SJSA1 (cell line): ENCODE measurements around the gene CNGB1. TPM values are rescaled to one million over a fixed set of nuclear protein-coding genes. Genes with fewer than 3 reads are reported as not detected.
A peak's percentile ranks its signal among the peaks of the same experiment; 100 is the strongest.
"Not testable (repeated sequence)": the region's sequence is repeated elsewhere in the genome, so short reads cannot be mapped to it uniquely, and the experiment has no call there.

Experiments used
- DNase-seq, 2 experiments: peaks; one replicate each; pipeline ENCODE4 v3.0.0-alpha.2; 2015 to 2020; ENCODE audit warnings: low spot score in 2 of 2, low read depth in 1 of 2
- H3K27ac ChIP-seq: fragments of 250-450 bp; sonication (Bioruptor Pico); 2 replicates; pipeline ENCODE4 v1.5.1; 2020; ENCODE audit warnings: mild to moderate bottlenecking, moderate library complexity
- H3K27me3 ChIP-seq: fragments of 250-450 bp; sonication (Bioruptor Pico); replicated peaks from 2 replicates; pipeline ENCODE4 v1.5.1; 2020; ENCODE audit warnings: mild to moderate bottlenecking, moderate library complexity
- H3K36me3 ChIP-seq: fragments of 250-450 bp; sonication (Bioruptor Pico); 2 replicates; pipeline ENCODE4 v1.5.1; 2020; ENCODE audit warnings: mild to moderate bottlenecking
- H3K4me1 ChIP-seq: fragments of 250-450 bp; sonication (Bioruptor Pico); replicated peaks from 2 replicates; pipeline ENCODE4 v1.6.1; 2021; ENCODE audit warnings: mild to moderate bottlenecking
- H3K4me3 ChIP-seq: fragments of 250-450 bp; sonication (Bioruptor Pico); 2 replicates; pipeline ENCODE4 v1.5.1; 2020; ENCODE audit warnings: mild to moderate bottlenecking
- H3K9me3 ChIP-seq: fragments of 250-450 bp; sonication (Bioruptor Pico); replicated peaks from 2 replicates; pipeline ENCODE4 v1.5.1; 2020; ENCODE audit warnings: mild to moderate bottlenecking
- total RNA-seq: library from RNA; depleted of rRNA; stranded (reverse); fragments of >200 nt; shearing (Covaris generic); gene quantifications from 2 replicates; pipeline ENCODE4 v1.2.3, GENCODE V29; 2014

Gene CNGB1
- total RNA-seq, 1 experiment from 2014 or later: 0.13 TPM

DNA sequence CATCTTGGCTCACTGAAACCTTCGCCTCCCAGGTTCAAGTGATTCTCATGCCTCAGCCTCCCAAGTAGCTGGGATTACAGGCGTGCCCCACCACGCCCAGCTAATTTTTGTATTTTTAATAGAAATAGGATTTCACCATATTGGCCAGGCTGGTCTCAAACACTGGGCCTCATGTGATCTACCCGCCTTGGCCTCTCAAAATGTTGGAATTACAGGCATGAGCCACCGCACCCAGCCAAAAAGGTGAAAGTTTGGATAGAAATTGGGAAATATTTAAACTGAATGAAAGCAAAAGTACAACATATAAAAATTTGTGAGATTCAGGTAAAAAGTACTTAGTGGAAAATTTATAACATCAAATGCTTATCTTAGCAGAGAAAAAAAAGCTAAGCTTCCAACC, 115.7 kb downstream of the CNGB1 start:
- no peak for DNase-seq
- Histone ChIP-seq H3K27me3 (no peaks in the 10 kb centered on the region), H3K4me1 (peaks cover 6% of the 10 kb centered on the region; the same call in 1 of the 2 replicates)

DNA sequence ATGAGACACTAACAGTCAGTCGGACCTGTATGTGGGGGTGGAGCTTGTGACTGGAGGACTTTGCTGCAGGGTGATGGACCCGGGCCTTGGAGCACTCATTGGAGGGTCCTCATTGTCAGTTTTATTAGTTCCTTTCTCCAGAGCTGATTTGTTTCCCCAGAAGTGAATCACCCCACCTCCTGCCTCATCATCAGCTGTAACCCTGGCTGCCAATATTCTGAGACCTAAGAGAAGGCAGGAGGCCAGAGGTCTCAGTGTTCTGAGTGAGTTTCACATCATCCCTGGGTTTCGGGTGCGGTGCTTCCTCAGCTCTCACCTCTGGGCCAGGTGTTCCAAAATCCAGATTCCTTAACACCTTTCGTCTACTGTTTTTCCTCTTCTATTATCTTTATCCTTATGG, 118.7 kb downstream of the CNGB1 start:
- Histone ChIP-seq H3K27ac (no peak overlapping the region), H3K4me3 (no peak overlapping the region), H3K9me3 (no peaks in the 10 kb centered on the region), H3K36me3 (no peaks in the 10 kb centered on the region), H3K27me3 (no peaks in the 10 kb centered on the region), H3K4me1 (no peaks in the 10 kb centered on the region)
- no peak for DNase-seq

More for the DNA sequence above, 115.7 kb downstream of the CNGB1 start:
- Histone ChIP-seq H3K27ac (no peak overlapping the region), H3K4me3 (no peak overlapping the region), H3K36me3 (no peaks in the 10 kb centered on the region), H3K9me3 (no peaks in the 10 kb centered on the region)

DNA sequence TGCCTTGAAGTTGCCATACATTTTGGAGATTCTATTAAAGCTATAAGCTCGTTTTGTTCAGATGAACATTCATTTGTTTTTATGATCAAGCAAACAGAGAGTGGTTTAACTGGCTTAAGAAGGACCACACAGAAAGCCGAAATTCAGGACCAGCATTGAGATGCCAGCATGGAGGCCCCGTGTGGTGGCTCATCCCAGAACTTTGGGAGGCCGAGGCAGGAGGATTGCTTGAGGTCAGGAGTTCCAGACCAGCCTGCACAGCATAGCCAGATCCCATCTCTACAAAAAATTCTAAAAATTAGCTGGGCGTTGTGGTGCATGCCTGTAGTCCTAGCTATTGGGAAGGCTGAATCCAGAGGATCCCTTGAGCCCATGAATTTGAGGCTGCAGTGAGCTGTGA, 122.7 kb downstream of the CNGB1 start:
- H3K9me3 ChIP-seq: no peaks in the 10 kb centered on the region
- no peak for DNase-seq
- H3K27ac ChIP-seq: no peak overlapping the region
- no peaks in the 10 kb centered on the region for H3K36me3 ChIP-seq
- no peak overlapping the region for H3K4me3 ChIP-seq
- no peaks in the 10 kb centered on the region for H3K4me1 ChIP-seq
- no peaks in the 10 kb centered on the region for H3K27me3 ChIP-seq

DNA sequence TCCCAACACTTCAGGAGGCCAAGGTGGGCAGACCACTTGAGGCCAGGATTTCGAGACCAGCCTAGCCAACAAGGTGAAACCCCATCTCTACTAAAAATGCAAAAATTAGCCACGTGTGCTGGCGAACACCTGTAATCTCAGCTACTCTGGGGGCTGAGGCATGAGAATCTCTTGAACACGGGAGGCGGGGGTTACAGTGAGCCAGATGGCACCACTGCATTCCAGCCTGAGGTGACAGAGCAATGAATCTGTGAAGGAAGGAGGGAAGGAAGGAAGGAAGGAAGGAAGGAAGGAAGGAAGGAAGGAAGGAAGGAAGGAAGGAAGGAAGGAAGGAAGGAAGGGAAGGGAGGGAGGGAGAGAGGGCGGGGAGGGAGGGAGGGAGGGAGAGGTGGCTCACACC, 124.0 kb downstream of the CNGB1 start:
- not testable (repeated sequence) for H3K4me3 ChIP-seq, H3K4me1 ChIP-seq, H3K36me3 ChIP-seq, DNase-seq, H3K27ac ChIP-seq, H3K27me3 ChIP-seq, H3K9me3 ChIP-seq

DNA sequence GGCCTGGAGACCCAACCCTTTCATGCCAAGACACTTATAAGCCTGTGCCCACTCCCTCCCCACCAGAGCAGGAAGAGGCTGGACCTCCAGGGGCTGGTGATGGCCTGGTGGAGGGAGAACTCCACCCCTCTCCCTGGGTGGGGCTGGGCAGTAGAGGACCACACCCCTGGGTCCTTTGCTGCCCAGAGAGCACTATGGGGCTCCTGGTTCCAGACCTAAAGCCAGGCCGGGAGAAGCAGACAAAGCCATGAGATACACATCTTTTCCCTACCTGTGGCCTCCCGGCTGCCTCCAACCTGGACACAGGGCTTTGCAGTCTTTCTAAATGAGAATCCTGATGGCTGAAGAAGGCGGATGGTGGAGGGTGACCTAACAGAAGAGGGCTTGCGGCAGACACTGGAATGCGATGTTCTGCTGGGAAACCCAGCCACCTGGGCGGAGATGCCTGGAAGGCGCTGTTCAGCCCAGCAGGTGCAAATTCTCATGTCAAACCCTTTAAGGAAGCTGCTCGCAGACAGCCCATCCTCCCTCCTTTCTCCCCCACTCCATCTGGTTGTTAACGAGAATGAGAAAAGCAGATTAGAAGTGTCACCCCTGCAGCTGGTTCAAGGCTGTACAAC, 124.7 kb downstream of the CNGB1 start:
- 0 out of 2 replicates have a peak, but pooled peaks cover 6% of the 10 kb centered on the region for H3K4me1 ChIP-seq
- no peaks in the 10 kb centered on the region for H3K9me3 ChIP-seq
- no peaks in the 10 kb centered on the region for H3K27me3 ChIP-seq
- H3K36me3 ChIP-seq: no peaks in the 10 kb centered on the region
- no peak for DNase-seq
- H3K4me3 ChIP-seq: no peak overlapping the region
- H3K27ac ChIP-seq: no peak overlapping the region

DNA sequence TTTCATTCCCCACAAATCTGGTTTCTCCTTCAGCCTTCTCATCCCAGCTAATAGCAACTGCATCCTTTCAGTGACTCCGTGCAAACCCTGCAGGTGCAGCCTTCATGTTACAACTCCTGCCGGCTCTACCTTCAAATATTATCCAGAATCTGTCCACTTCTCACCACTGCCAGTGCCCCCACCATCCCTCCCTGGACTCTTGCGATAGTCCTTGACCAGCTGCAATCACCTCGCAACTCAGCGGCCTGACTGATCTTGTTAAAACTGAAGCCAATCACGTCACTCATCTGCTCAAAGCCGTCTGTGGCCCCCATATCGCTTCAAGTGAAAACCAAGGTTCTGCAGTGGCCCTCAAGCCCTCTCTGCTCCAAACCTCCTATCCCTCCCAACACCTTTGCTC, 125.8 kb downstream of the CNGB1 start:
- Histone ChIP-seq H3K36me3 (no peaks in the 10 kb centered on the region), H3K27ac (no peak overlapping the region), H3K4me3 (no peak overlapping the region), H3K27me3 (no peaks in the 10 kb centered on the region), H3K9me3 (no peaks in the 10 kb centered on the region), H3K4me1 (0 out of 2 replicates have a peak, but pooled peaks cover 6% of the 10 kb centered on the region)
- DNase-seq: no peak

DNA sequence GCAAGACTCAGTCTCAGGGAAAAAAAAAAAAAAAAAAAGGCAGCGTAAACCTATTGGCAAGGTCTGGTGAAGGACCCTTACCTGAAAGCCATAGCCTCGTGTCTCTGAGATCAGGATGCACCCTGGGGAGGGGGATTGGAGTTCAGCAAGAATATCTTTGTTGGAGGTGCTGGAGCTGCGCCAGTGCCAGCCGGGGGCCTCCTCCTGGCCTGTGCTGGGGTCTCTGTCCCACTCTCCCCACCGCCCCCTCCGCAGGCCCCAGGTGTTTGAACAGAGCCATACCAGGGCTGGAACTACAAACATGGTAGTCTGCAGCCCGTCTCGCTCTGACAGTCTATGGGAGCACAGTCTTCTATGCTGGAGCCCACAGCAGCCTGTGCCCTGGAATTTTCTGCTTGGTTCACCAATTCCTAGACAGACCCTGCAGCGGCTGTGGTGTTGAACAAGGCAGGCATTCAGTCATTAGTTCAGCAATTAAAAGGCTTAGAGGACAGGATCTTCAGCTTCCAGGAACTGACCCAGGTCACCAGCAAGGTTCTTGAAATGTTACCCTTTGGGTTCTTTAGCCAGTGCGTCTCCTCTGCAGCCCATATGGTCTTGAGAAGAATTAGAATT, 126.4 kb downstream of the CNGB1 start:
- Histone ChIP-seq H3K4me1 (0 out of 2 replicates have a peak, but pooled peaks cover 6% of the 10 kb centered on the region), H3K27ac (no peak overlapping the region), H3K27me3 (no peaks in the 10 kb centered on the region), H3K36me3 (no peaks in the 10 kb centered on the region), H3K4me3 (no peak overlapping the region), H3K9me3 (no peaks in the 10 kb centered on the region)
- DNase-seq: no peak

DNA sequence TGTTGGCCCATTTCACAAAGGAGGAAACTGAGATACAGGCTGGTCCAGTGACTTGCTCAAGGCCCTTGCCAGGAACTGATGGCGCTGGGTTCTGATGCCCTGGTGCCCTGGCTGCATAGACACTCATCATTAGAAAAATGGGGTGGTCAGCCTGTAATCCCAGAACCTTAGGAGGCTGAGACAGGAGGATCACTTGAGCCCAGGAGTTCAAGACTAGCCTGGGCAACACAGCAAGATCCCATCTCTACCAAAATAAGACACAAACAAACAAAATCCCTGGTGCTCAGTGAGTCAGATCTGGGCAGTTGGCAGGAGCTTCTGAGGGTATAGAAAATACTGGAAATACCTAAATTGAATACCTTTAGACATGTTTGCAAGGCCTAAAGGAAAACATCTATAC, 127.5 kb downstream of the CNGB1 start:
- Histone ChIP-seq H3K4me3 (no peak overlapping the region), H3K27ac (no peak overlapping the region), H3K27me3 (no peaks in the 10 kb centered on the region), H3K4me1 (0 out of 2 replicates have a peak, but pooled peaks cover 6% of the 10 kb centered on the region), H3K36me3 (no peaks in the 10 kb centered on the region), H3K9me3 (no peaks in the 10 kb centered on the region)
- DNase-seq: no peak

DNA sequence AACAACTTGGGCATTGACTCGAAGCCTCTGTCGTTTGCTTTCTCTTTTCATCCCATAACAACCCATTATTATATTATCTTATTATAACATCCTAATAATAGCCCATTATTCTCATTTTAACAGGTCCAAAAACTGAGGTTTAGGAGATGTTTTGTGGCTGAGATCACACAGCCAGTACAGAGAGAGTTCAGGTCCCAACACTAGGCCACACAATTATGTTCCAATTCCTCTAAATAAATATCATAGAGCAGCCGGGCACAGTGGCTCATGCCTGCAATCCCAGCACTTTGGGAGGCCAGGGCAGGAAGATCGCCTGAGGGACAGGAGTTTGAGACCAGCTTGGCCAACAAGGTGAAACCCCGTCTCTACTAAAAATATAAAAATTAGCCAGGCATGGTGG, 128.3 kb downstream of the CNGB1 start:
- DNase-seq: no peak
- Histone ChIP-seq H3K27me3 (no peaks in the 10 kb centered on the region), H3K4me1 (0 out of 2 replicates have a peak, but pooled peaks cover 6% of the 10 kb centered on the region), H3K9me3 (no peaks in the 10 kb centered on the region), H3K27ac (no peak overlapping the region), H3K4me3 (no peak overlapping the region), H3K36me3 (no peaks in the 10 kb centered on the region)

DNA sequence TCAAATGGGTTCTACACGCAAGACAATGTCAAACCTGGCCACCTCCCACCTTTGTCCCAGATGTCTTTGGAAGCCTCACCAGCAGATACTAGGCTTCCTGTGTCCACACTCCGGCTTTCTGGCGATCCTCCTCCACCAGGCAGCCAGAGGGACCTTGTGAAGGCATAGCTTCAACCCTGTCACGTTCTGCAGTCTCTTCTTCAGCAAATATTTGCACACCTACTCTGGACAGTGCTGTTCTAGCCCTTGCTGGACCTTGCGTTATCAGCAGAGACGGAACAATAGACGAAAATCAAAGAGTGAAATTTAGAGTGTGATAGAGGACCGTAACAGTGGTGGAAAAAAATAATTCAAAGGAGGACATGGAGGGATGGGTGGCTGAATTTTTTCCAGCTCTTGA, 130.1 kb downstream of the CNGB1 start:
- H3K27ac ChIP-seq: no peak overlapping the region
- H3K9me3 ChIP-seq: no peaks in the 10 kb centered on the region
- H3K36me3 ChIP-seq: no peaks in the 10 kb centered on the region
- no peak for DNase-seq
- H3K4me3 ChIP-seq: no peak overlapping the region
- H3K27me3 ChIP-seq: no peaks in the 10 kb centered on the region
- H3K4me1 ChIP-seq: peaks cover 7% of the 10 kb centered on the region

DNA sequence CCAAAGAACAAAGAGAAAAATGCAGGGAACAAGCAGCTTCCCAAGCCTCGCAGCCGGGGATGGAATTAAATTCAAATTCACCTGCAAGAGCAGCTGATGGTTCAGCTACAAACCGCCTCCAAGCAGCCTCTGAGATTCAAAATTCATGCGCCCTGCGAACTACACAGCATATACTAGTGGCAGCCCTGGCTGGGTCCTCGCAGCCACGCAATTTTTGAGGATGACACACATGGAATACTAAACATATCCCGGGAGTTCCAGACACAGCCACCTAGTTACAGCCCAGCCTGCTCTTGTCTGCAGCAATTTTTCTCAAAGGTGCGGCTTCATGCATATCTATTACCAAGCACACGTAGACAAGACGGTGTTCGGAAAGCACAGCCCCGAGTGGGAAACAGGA, 132.8 kb downstream of the CNGB1 start:
- Histone ChIP-seq H3K9me3 (no peaks in the 10 kb centered on the region), H3K4me3 (no peak overlapping the region), H3K27ac (no peak overlapping the region), H3K27me3 (no peaks in the 10 kb centered on the region), H3K4me1 (peaks cover 20% of the 10 kb centered on the region), H3K36me3 (no peaks in the 10 kb centered on the region)
- no peak for DNase-seq

DNA sequence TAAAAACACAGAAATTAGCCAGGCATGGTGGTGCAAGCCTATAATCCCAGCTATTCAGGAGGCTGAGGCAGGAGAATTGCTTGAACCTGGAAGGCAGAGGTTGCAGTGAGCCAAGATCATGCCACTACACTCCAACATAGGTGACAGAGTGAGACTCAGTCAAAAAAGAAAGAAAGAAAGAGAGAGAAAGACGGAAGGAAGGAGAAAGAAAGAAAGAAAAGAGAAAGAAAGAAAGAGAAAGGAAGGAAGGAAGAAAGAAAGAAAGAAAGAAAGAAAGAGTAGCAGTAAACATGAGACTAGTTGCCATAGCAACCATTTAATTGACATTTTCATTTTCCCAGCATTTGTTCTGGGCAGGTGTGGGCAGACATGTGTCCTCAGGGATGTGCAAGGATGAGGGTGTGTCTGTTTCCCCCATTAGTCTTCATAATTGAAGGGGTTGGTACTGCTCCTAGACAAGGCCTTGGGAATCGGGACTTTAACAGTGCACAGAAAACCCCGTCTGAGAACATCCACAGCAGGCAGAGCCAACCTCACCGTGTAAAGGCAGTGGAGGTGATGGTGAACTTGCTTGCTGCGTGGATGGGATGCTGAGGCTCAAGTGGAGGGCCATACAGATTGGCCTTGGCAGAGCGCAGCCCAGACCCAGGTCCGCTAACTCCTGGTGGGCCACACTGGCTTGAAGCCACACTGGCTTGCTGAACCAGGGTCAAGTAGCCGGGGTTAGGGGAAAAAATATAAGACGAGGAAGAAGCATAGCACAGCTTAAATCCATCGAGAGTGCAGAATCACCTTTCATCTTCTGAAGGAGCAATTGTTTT, 133.4 kb downstream of the CNGB1 start:
- H3K4me1 ChIP-seq: peaks cover 17% of the 10 kb centered on the region
- H3K9me3 ChIP-seq: no peaks in the 10 kb centered on the region
- DNase-seq: no peak
- no peak overlapping the region for H3K27ac ChIP-seq
- no peaks in the 10 kb centered on the region for H3K27me3 ChIP-seq
- no peaks in the 10 kb centered on the region for H3K36me3 ChIP-seq
- H3K4me3 ChIP-seq: no peak overlapping the region

DNA sequence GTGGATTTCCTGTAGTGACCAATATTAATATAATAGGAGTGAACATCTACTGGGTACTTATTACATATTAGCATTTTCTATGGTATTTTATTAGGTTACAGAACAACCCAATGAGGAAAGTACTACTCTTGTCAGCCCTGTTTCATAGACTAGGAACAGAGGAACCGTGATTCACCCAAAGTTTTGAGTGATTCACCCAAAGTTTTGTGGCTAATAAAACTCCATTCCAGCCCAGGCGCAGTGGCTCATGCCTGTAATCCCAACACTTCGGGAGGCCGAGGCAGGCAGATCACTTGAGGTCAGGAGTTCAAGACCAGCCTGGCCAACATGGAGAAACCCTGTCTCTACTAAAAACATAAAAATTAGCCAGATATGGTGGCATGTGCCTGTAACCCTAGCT, 135.5 kb downstream of the CNGB1 start:
- not testable (repeated sequence) for H3K36me3 ChIP-seq, H3K27me3 ChIP-seq, H3K4me3 ChIP-seq, H3K9me3 ChIP-seq
- DNase-seq: peak; percentile 24 to 60
- Histone ChIP-seq H3K4me1 (peaks cover 14% of the 10 kb centered on the region), H3K27ac (peak overlapping the region; percentile 39; the same call in 1 of the 2 replicates)

DNA sequence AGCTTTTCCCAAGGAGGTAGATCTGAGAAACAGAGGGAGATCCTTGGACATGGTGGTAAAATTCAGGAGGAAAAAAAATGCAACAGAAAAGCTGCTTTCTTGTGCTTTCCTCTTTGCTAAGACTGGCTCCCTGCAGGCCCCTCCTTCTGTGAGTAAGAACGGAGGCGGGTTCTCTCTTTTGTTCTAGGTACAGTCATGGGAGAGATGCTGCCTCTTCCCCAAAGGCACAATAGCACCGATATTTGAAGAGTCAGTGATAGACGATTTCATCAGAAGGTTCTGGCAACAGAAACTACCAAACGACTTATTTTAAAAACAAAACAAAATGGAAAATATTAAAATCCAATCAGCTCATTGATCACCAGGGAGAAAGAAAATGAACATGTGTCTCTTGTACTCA, 136.0 kb downstream of the CNGB1 start:
- DNase-seq: peak in 1 of 2 experiments; percentile 58
- no peaks in the 10 kb centered on the region for H3K27me3 ChIP-seq
- H3K4me1 ChIP-seq: peaks cover 14% of the 10 kb centered on the region
- H3K27ac ChIP-seq: peak overlapping the region; percentile 39; the same call in 1 of the 2 replicates
- no peaks in the 10 kb centered on the region for H3K36me3 ChIP-seq
- H3K9me3 ChIP-seq: no peaks in the 10 kb centered on the region
- no peak overlapping the region for H3K4me3 ChIP-seq
